GM12864 (cell line): Measurements from ENCODE around the gene GEMIN8.

Experiments used
- DNase-seq: peaks from one replicate; pipeline ENCODE4 v3.0.0-alpha.2; 2011; ENCODE audit warnings: low read depth
- H3K4me3 ChIP-seq: 2 replicates; pipeline ENCODE4 v1.5.1; 2011; ENCODE audit warnings: mild to moderate bottlenecking, low read depth, low read length, control low read depth
- TF ChIP-seq, protein P1 (sequence below): IDR thresholded peaks from 2 replicates; pipeline ENCODE4 v1.5.1; 2011; ENCODE audit warnings: low read depth, mild to moderate bottlenecking, moderate library complexity, low read length, control low read depth, inconsistent platforms; ENCODE audit errors: missing control alignments

GEMIN8 gene

DNA sequence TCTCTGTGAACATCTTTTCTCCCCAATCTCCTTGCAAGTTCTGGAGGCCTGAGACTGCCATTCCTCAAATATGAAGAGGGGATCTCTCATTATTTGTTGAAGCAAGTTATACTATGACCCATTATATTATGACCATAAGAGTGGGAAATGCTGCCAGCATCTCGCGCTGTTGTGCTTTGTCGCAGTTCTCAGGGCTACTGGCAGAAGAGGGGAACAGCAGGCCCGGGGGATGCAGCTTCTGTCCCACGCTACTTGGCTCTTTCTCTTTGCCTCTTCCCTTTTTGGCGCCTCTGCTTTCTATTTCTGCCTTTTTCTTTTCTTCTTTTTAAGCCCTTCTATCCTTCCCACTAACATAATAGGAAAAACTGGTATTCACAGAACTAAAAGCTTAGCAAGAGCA, 64.2 kb downstream of the GEMIN8 start:
- no peak overlapping the region for H3K4me3 ChIP-seq
- TF ChIP-seq, protein P1, sequence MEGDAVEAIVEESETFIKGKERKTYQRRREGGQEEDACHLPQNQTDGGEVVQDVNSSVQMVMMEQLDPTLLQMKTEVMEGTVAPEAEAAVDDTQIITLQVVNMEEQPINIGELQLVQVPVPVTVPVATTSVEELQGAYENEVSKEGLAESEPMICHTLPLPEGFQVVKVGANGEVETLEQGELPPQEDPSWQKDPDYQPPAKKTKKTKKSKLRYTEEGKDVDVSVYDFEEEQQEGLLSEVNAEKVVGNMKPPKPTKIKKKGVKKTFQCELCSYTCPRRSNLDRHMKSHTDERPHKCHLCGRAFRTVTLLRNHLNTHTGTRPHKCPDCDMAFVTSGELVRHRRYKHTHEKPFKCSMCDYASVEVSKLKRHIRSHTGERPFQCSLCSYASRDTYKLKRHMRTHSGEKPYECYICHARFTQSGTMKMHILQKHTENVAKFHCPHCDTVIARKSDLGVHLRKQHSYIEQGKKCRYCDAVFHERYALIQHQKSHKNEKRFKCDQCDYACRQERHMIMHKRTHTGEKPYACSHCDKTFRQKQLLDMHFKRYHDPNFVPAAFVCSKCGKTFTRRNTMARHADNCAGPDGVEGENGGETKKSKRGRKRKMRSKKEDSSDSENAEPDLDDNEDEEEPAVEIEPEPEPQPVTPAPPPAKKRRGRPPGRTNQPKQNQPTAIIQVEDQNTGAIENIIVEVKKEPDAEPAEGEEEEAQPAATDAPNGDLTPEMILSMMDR = no peak
- DNase-seq = no peak

DNA sequence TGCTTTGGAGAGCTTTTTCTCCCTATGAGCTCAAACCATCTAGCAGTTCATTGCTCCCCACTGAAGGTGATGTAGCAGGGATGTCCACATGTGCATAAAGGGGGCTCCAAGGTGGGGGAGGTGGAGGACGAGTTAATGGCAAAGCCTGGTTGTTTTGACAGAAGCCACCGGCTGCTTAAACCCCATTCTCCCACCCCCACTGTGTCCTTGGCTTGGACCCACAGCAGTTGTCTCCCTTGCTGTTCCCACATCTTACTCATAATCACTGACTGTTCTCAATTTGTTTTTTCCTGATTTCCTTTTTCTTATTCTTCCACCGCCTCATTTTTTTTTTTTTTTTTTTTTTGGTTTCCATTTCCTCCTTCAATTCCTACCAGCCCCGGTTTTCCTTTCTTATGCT, 72.7 kb downstream of the GEMIN8 start:
- no peak overlapping the region for H3K4me3 ChIP-seq
- TF ChIP-seq, protein P1 = no peak
- no peak for DNase-seq
